Measurements from ENCODE around the gene RUVBL2.

DNA sequence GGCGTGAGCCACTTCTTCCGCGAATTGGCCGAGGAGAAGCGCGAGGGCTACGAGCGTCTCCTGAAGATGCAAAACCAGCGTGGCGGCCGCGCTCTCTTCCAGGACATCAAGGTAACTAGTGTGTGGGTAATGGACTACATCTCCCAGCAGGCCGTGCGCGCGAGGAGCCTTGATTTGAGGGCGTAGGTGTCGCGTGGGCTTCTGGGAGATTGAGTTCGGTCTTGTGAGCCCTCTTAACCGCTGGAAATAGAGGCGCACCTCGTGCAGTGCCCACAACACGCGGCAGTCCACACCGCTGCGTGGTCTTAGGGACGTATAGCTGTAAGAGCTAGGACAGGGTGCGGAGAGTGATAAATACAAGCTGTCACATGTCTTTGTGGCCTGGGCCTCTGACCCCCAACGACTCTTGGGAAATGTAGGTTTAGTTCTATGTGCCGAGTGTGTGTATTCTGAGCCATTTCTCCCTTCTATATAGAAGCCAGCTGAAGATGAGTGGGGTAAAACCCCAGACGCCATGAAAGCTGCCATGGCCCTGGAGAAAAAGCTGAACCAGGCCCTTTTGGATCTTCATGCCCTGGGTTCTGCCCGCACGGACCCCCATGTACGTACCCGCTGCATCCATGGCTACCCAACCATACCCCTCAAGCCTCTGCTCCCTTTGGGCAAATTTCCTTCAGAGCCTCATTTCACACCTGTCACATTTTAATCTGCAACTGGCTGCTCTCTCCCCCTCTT is 27.7 kb upstream of the RUVBL2 start:
- TF ChIP-seq, protein P1, sequence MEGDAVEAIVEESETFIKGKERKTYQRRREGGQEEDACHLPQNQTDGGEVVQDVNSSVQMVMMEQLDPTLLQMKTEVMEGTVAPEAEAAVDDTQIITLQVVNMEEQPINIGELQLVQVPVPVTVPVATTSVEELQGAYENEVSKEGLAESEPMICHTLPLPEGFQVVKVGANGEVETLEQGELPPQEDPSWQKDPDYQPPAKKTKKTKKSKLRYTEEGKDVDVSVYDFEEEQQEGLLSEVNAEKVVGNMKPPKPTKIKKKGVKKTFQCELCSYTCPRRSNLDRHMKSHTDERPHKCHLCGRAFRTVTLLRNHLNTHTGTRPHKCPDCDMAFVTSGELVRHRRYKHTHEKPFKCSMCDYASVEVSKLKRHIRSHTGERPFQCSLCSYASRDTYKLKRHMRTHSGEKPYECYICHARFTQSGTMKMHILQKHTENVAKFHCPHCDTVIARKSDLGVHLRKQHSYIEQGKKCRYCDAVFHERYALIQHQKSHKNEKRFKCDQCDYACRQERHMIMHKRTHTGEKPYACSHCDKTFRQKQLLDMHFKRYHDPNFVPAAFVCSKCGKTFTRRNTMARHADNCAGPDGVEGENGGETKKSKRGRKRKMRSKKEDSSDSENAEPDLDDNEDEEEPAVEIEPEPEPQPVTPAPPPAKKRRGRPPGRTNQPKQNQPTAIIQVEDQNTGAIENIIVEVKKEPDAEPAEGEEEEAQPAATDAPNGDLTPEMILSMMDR (IDR thresholded peaks at IDR 0.05; ENCODE audit: low read depth, low read length, missing input control) = no peak
- TF ChIP-seq, protein P2, sequence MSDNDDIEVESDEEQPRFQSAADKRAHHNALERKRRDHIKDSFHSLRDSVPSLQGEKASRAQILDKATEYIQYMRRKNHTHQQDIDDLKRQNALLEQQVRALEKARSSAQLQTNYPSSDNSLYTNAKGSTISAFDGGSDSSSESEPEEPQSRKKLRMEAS (IDR thresholded peaks at IDR 0.05) = no peak
- no peak for TF ChIP-seq EGR1 (IDR thresholded peaks at IDR 0.05; ENCODE audit: low read depth in 2 of 2)
- TF ChIP-seq FOXA1 (IDR thresholded peaks at IDR 0.05) = no peak
- TF ChIP-seq, protein P3, sequence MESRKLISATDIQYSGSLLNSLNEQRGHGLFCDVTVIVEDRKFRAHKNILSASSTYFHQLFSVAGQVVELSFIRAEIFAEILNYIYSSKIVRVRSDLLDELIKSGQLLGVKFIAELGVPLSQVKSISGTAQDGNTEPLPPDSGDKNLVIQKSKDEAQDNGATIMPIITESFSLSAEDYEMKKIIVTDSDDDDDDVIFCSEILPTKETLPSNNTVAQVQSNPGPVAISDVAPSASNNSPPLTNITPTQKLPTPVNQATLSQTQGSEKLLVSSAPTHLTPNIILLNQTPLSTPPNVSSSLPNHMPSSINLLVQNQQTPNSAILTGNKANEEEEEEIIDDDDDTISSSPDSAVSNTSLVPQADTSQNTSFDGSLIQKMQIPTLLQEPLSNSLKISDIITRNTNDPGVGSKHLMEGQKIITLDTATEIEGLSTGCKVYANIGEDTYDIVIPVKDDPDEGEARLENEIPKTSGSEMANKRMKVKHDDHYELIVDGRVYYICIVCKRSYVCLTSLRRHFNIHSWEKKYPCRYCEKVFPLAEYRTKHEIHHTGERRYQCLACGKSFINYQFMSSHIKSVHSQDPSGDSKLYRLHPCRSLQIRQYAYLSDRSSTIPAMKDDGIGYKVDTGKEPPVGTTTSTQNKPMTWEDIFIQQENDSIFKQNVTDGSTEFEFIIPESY (IDR thresholded peaks at IDR 0.05) = no peak
- no peak for TF ChIP-seq RAD21 (IDR thresholded peaks at IDR 0.05)
- no peak for TF ChIP-seq SP1 (IDR thresholded peaks at IDR 0.05)
- no peak for TF ChIP-seq JUND (IDR thresholded peaks at IDR 0.05)
- TF ChIP-seq TAF1 (conservative IDR thresholded peaks at IDR 0.05) = no peak
- TF ChIP-seq, protein P4, sequence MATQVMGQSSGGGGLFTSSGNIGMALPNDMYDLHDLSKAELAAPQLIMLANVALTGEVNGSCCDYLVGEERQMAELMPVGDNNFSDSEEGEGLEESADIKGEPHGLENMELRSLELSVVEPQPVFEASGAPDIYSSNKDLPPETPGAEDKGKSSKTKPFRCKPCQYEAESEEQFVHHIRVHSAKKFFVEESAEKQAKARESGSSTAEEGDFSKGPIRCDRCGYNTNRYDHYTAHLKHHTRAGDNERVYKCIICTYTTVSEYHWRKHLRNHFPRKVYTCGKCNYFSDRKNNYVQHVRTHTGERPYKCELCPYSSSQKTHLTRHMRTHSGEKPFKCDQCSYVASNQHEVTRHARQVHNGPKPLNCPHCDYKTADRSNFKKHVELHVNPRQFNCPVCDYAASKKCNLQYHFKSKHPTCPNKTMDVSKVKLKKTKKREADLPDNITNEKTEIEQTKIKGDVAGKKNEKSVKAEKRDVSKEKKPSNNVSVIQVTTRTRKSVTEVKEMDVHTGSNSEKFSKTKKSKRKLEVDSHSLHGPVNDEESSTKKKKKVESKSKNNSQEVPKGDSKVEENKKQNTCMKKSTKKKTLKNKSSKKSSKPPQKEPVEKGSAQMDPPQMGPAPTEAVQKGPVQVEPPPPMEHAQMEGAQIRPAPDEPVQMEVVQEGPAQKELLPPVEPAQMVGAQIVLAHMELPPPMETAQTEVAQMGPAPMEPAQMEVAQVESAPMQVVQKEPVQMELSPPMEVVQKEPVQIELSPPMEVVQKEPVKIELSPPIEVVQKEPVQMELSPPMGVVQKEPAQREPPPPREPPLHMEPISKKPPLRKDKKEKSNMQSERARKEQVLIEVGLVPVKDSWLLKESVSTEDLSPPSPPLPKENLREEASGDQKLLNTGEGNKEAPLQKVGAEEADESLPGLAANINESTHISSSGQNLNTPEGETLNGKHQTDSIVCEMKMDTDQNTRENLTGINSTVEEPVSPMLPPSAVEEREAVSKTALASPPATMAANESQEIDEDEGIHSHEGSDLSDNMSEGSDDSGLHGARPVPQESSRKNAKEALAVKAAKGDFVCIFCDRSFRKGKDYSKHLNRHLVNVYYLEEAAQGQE (IDR thresholded peaks at IDR 0.05) = no peak
- TF ChIP-seq, protein P5, sequence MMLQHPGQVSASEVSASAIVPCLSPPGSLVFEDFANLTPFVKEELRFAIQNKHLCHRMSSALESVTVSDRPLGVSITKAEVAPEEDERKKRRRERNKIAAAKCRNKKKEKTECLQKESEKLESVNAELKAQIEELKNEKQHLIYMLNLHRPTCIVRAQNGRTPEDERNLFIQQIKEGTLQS (IDR thresholded peaks at IDR 0.05) = no peak
